ENCODE measurements around the gene ELMOD3. TPM values are rescaled to one million over a fixed set of nuclear protein-coding genes. Genes with fewer than 3 reads are reported as not detected.

Gene ELMOD3
- total RNA-seq, 1 donor from 2014 or later, result 14.3 TPM

- DNase-seq (ENCODE audit: low spot score), result no peak
- no peaks in the 10 kb centered on the region for H3K27me3 Mint-ChIP-seq (ENCODE audit: low read depth)
- H3K27ac Mint-ChIP-seq (ENCODE audit: unreplicated experiment), result peak overlapping the region; percentile 95
- H3K4me1 Mint-ChIP-seq (ENCODE audit: low read depth), result peaks cover 31% of the 10 kb centered on the region
- H3K9me3 Mint-ChIP-seq (ENCODE audit: low read depth), result no peaks in the 10 kb centered on the region
- peak overlapping the region; percentile 55 for H3K4me3 Mint-ChIP-seq (ENCODE audit: unreplicated experiment)
- no peaks in the 10 kb centered on the region for H3K36me3 Mint-ChIP-seq (ENCODE audit: low read depth)
- peak; percentile 100 for TF ChIP-seq CTCF (IDR thresholded peaks at IDR 0.05)
Measured at GRCh38 chr2:85420536-85421259, 66.1 kb downstream of the ELMOD3 start.

GRCh38 chr2:85421260-85422071 lies 66.9 kb downstream of the ELMOD3 start:
- Mint-ChIP-seq H3K4me3 (ENCODE audit: unreplicated experiment) (no peak overlapping the region), H3K27me3 (ENCODE audit: low read depth) (no peaks in the 10 kb centered on the region), H3K4me1 (ENCODE audit: low read depth) (peaks cover 31% of the 10 kb centered on the region), H3K27ac (ENCODE audit: unreplicated experiment) (peak overlapping the region; percentile 92), H3K36me3 (ENCODE audit: low read depth) (no peaks in the 10 kb centered on the region), H3K9me3 (ENCODE audit: low read depth) (no peaks in the 10 kb centered on the region)
- no peak for DNase-seq (ENCODE audit: low spot score)
- TF ChIP-seq CTCF (IDR thresholded peaks at IDR 0.05), result no peak

- Mint-ChIP-seq H3K27me3 (ENCODE audit: low read depth) (no peaks in the 10 kb centered on the region), H3K4me1 (ENCODE audit: low read depth) (peaks cover 31% of the 10 kb centered on the region), H3K4me3 (ENCODE audit: unreplicated experiment) (no peak overlapping the region), H3K27ac (ENCODE audit: unreplicated experiment) (no peak overlapping the region), H3K36me3 (ENCODE audit: low read depth) (no peaks in the 10 kb centered on the region), H3K9me3 (ENCODE audit: low read depth) (no peaks in the 10 kb centered on the region)
- DNase-seq (ENCODE audit: low spot score), result no peak
- no peak for TF ChIP-seq CTCF (IDR thresholded peaks at IDR 0.05)
Measured at GRCh38 chr2:85422072-85422457, 67.5 kb downstream of the ELMOD3 start.

GRCh38 chr2:85423525-85423924 lies 69.0 kb downstream of the ELMOD3 start:
- no peak overlapping the region for H3K27ac Mint-ChIP-seq (ENCODE audit: unreplicated experiment)
- no peak overlapping the region for H3K4me3 Mint-ChIP-seq (ENCODE audit: unreplicated experiment)
- H3K4me1 Mint-ChIP-seq (ENCODE audit: low read depth), result peaks cover 25% of the 10 kb centered on the region
- H3K36me3 Mint-ChIP-seq (ENCODE audit: low read depth), result no peaks in the 10 kb centered on the region
- no peaks in the 10 kb centered on the region for H3K9me3 Mint-ChIP-seq (ENCODE audit: low read depth)
- no peak for DNase-seq (ENCODE audit: low spot score)
- no peaks in the 10 kb centered on the region for H3K27me3 Mint-ChIP-seq (ENCODE audit: low read depth)
- TF ChIP-seq CTCF (IDR thresholded peaks at IDR 0.05), result no peak

GRCh38 chr2:85425588-85425987 lies 71.0 kb downstream of the ELMOD3 start:
- Mint-ChIP-seq H3K9me3 (ENCODE audit: low read depth) (no peaks in the 10 kb centered on the region), H3K27me3 (ENCODE audit: low read depth) (no peaks in the 10 kb centered on the region), H3K27ac (ENCODE audit: unreplicated experiment) (no peak overlapping the region), H3K4me3 (ENCODE audit: unreplicated experiment) (no peak overlapping the region), H3K36me3 (ENCODE audit: low read depth) (no peaks in the 10 kb centered on the region), H3K4me1 (ENCODE audit: low read depth) (peaks cover 10% of the 10 kb centered on the region)
- DNase-seq (ENCODE audit: low spot score), result no peak
- no peak for TF ChIP-seq CTCF (IDR thresholded peaks at IDR 0.05)

Data from chondrocyte (in vitro differentiated cells).